Activated CD4-positive, alpha-beta T cell treated with anti-CD3 and anti-CD28 coated beads for 36 hours (primary cell): Measurements from ENCODE around the gene SPG21. TPM values are rescaled to one million over a fixed set of nuclear protein-coding genes. Genes with fewer than 3 reads are reported as not detected.

Experiments
- ATAC-seq: fragments of 200-7000 bp; cut with Tn5 transposase; one replicate; pipeline ENCODE4 v1.10.0; 2021; ENCODE audit warnings: mild to moderate bottlenecking, moderate library complexity
- CTCF ChIA-PET: fragments of 350-600 bp; sonication (Branson Sonifier 250); formaldehyde crosslinking; loops from one replicate; lab custom pipeline; 2021; ENCODE audit warnings: antibody characterized with exemption; lab: Charles Lee
- POLR2A ChIA-PET: fragments of 350-600 bp; sonication (Branson Sonifier 250); formaldehyde crosslinking; loops from one replicate; lab custom pipeline; 2021; ENCODE audit warnings: antibody characterized with exemption, inconsistent platforms; lab: Charles Lee
- DNase-seq: peaks from one replicate; pipeline ENCODE4 v3.0.0-alpha.2; 2020
- H3K27ac Mint-ChIP-seq: one replicate; pipeline ENCODE4 v1.8.0; 2021; ENCODE audit warnings: mixed read lengths
- H3K27me3 Mint-ChIP-seq: one replicate; pipeline ENCODE4 v1.8.0; 2021; ENCODE audit warnings: mixed read lengths
- H3K36me3 Mint-ChIP-seq: one replicate; pipeline ENCODE4 v1.8.0; 2021; ENCODE audit warnings: low read depth, mixed read lengths
- H3K4me1 Mint-ChIP-seq: one replicate; pipeline ENCODE4 v1.8.0; 2021; ENCODE audit warnings: mixed read lengths
- H3K4me3 Mint-ChIP-seq: one replicate; pipeline ENCODE4 v1.8.0; 2021; ENCODE audit warnings: mild to moderate bottlenecking, moderate library complexity, mixed read lengths
- H3K9me3 Mint-ChIP-seq: one replicate; pipeline ENCODE4 v1.8.0; 2021; ENCODE audit warnings: low read depth, mixed read lengths
- intact Hi-C, 2 experiments: fragments of 100-400 bp; cut with DNase I in 1 of 2; cut with micrococcal nuclease in 1 of 2; formaldehyde crosslinking; loops; one replicate each; pipeline versions ENCODE4 v1.14.2 to v1.15.1; 2022 to 2024; cut with DNase I, micrococcal nuclease
- total RNA-seq, 2 experiments: library from RNA; stranded (reverse); gene quantifications; one replicate each; pipeline ENCODE4 v1.2.3, GENCODE V29; 2021

SPG21 gene
- total RNA-seq, 2 experiments from 2014 or later: 74.1 to 79.1 TPM

- no peak overlapping the region for H3K27ac Mint-ChIP-seq
- CTCF ChIA-PET: no interaction called here
Measured at GRCh38 chr15:64993290-64993689, 3.6 kb upstream of the SPG21 start.

GRCh38 chr15:64991536-64992135, 1.9 kb upstream of the SPG21 start:
- Mint-ChIP-seq H3K36me3 (no peaks in the 10 kb centered on the region), H3K27ac (no peak overlapping the region), H3K4me1 (peaks cover 27% of the 10 kb centered on the region), H3K4me3 (peak overlapping the region; percentile 12), H3K9me3 (no peaks in the 10 kb centered on the region), H3K27me3 (no peaks in the 10 kb centered on the region)
- DNase-seq (no peak), ATAC-seq (no peak)
- intact Hi-C loops: loop anchor here (2.0 to 5.0 kb wide), 2 partner anchors 36 to 531 kb away; partner anchors contain the start of genes MTFMT (in 1 of the 2) and ZNF609 (in 1 of the 2)
- POLR2A ChIA-PET: no interaction called here
- CTCF ChIA-PET: interaction anchor here (0.6 to 0.8 kb wide), 2 partner anchors 56 to 150 kb away, joined by 3 read pairs; no protein-coding TSS in a partner anchor

More at GRCh38 chr15:64993290-64993689, 3.6 kb upstream of the SPG21 start:
- no peaks in the 10 kb centered on the region for H3K9me3 Mint-ChIP-seq
- POLR2A ChIA-PET: no interaction called here
- H3K4me1 Mint-ChIP-seq: peaks cover 14% of the 10 kb centered on the region
- no peaks in the 10 kb centered on the region for H3K27me3 Mint-ChIP-seq
- intact Hi-C loops: loop anchor here in 1 of 2 experiments (5.0 kb wide), 1 partner anchor 34 kb away; the partner anchor contains the start of gene MTFMT
- no peak overlapping the region for H3K4me3 Mint-ChIP-seq
- H3K36me3 Mint-ChIP-seq: no peaks in the 10 kb centered on the region
- DNase-seq: no peak
- ATAC-seq: no peak

- Mint-ChIP-seq H3K27ac (peak overlapping the region; percentile 82), H3K9me3 (no peaks in the 10 kb centered on the region), H3K4me1 (peaks cover 34% of the 10 kb centered on the region), H3K36me3 (peaks cover 4% of the 10 kb centered on the region), H3K4me3 (peak overlapping the region; percentile 96), H3K27me3 (no peaks in the 10 kb centered on the region)
- no peak for DNase-seq
- intact Hi-C loops: loop anchor here (2.0 to 5.0 kb wide), 2 partner anchors 37 to 529 kb away; partner anchors contain the start of genes MTFMT (in 1 of the 2) and ZNF609 (in 1 of the 2)
- ATAC-seq: no peak
- CTCF ChIA-PET: no interaction called here
- POLR2A ChIA-PET: interaction anchor here (0.7 to 1.0 kb wide), 3 partner anchors 96 to 315 kb away, joined by 3 to 8 read pairs (median 5); partner anchors contain the start of gene RNU5B-1
Measured at GRCh38 chr15:64990168-64990470, 405 bp upstream of the SPG21 start.

- Mint-ChIP-seq H3K36me3 (peaks cover 10% of the 10 kb centered on the region), H3K4me3 (no peak overlapping the region), H3K27me3 (no peaks in the 10 kb centered on the region), H3K27ac (no peak overlapping the region), H3K9me3 (no peaks in the 10 kb centered on the region), H3K4me1 (peaks cover 40% of the 10 kb centered on the region)
- ATAC-seq (no peak), DNase-seq (no peak)
- intact Hi-C loops: loop anchor here in 1 of 2 experiments (5.0 kb wide), 1 partner anchor 315 kb away; the partner anchor contains the start of gene RNU5B-1
- POLR2A ChIA-PET: interaction anchor here (0.6 kb wide), 1 partner anchor 1925 kb away, joined by 4 read pairs; no protein-coding TSS in a partner anchor
- CTCF ChIA-PET: interaction anchor here (0.6 to 0.7 kb wide), 2 partner anchors 10 to 328 kb away, joined by 3 read pairs; no protein-coding TSS in a partner anchor
Measured at GRCh38 chr15:64987136-64987535, 2.6 kb downstream of the SPG21 start.

GRCh38 chr15:64985366-64986033, 4.2 kb downstream of the SPG21 start:
- no peaks in the 10 kb centered on the region for H3K27me3 Mint-ChIP-seq
- POLR2A ChIA-PET: interaction anchor here (0.7 kb wide), 1 partner anchor 50 kb away, joined by 3 read pairs; no protein-coding TSS in a partner anchor
- H3K9me3 Mint-ChIP-seq: no peaks in the 10 kb centered on the region
- CTCF ChIA-PET: no interaction called here
- no peak overlapping the region for H3K4me3 Mint-ChIP-seq
- H3K36me3 Mint-ChIP-seq: peaks cover 15% of the 10 kb centered on the region
- peak overlapping the region; percentile 74 for H3K27ac Mint-ChIP-seq
- intact Hi-C loops: loop anchor here in 1 of 2 experiments (5.0 kb wide), 1 partner anchor 317 kb away; the partner anchor contains the start of gene RNU5B-1
- DNase-seq (no peak), ATAC-seq (no peak)
- H3K4me1 Mint-ChIP-seq: peaks cover 38% of the 10 kb centered on the region

- Mint-ChIP-seq H3K9me3 (no peaks in the 10 kb centered on the region), H3K4me1 (peaks cover 24% of the 10 kb centered on the region), H3K27me3 (no peaks in the 10 kb centered on the region), H3K4me3 (no peak overlapping the region), H3K27ac (no peak overlapping the region), H3K36me3 (peaks cover 31% of the 10 kb centered on the region)
- DNase-seq (no peak), ATAC-seq (no peak)
- CTCF ChIA-PET: interaction anchor here (0.7 to 1.7 kb wide), 2 partner anchors 33 to 172 kb away, joined by 3 to 6 read pairs; no protein-coding TSS in a partner anchor
- POLR2A ChIA-PET: no interaction called here
- intact Hi-C loops: no loop called here
Measured at GRCh38 chr15:64982472-64982871, 7.2 kb downstream of the SPG21 start.

GRCh38 chr15:64981812-64982431, 7.8 kb downstream of the SPG21 start:
- no peak for ATAC-seq
- intact Hi-C loops: no loop called here

GRCh38 chr15:64979252-64979710, 10.4 kb downstream of the SPG21 start:
- no peak overlapping the region for H3K4me3 Mint-ChIP-seq
- DNase-seq (no peak), ATAC-seq (no peak)
- no peaks in the 10 kb centered on the region for H3K27me3 Mint-ChIP-seq
- intact Hi-C loops: no loop called here
- H3K27ac Mint-ChIP-seq: peak overlapping the region; percentile 3
- peaks cover 39% of the 10 kb centered on the region for H3K36me3 Mint-ChIP-seq
- ChIA-PET CTCF (interaction anchor here (1.6 kb wide), 1 partner anchor 169 kb away, joined by 3 read pairs; no protein-coding TSS in a partner anchor), POLR2A (no interaction called here)
- peaks cover 7% of the 10 kb centered on the region for H3K4me1 Mint-ChIP-seq
- no peaks in the 10 kb centered on the region for H3K9me3 Mint-ChIP-seq

More at GRCh38 chr15:64981812-64982431, 7.8 kb downstream of the SPG21 start:
- ChIA-PET POLR2A (no interaction called here), CTCF (interaction anchor here (1.7 kb wide), 1 partner anchor 172 kb away, joined by 6 read pairs; no protein-coding TSS in a partner anchor)
- Mint-ChIP-seq H3K4me3 (no peak overlapping the region), H3K27me3 (no peaks in the 10 kb centered on the region), H3K36me3 (peaks cover 34% of the 10 kb centered on the region), H3K27ac (no peak overlapping the region), H3K4me1 (peaks cover 19% of the 10 kb centered on the region), H3K9me3 (no peaks in the 10 kb centered on the region)
- no peak for DNase-seq

GRCh38 chr15:64975390-64975789, 14.3 kb downstream of the SPG21 start:
- POLR2A ChIA-PET: no interaction called here
- Mint-ChIP-seq H3K4me3 (no peak overlapping the region), H3K36me3 (peaks cover 38% of the 10 kb centered on the region), H3K27ac (no peak overlapping the region), H3K9me3 (no peaks in the 10 kb centered on the region), H3K27me3 (no peaks in the 10 kb centered on the region), H3K4me1 (peaks cover 4% of the 10 kb centered on the region)
- no peak for ATAC-seq
- CTCF ChIA-PET: interaction anchor here (1.0 kb wide), 1 partner anchor 127 kb away, joined by 3 read pairs; no protein-coding TSS in a partner anchor
- peak; percentile 10 for DNase-seq
- intact Hi-C loops: no loop called here

GRCh38 chr15:64970698-64971097, 19.0 kb downstream of the SPG21 start:
- H3K27me3 Mint-ChIP-seq: no peaks in the 10 kb centered on the region
- DNase-seq: no peak
- POLR2A ChIA-PET: interaction anchor here (0.7 kb wide), 1 partner anchor 279 kb away, joined by 6 read pairs; no protein-coding TSS in a partner anchor
- peaks cover 3% of the 10 kb centered on the region for H3K4me1 Mint-ChIP-seq
- peaks cover 34% of the 10 kb centered on the region for H3K36me3 Mint-ChIP-seq
- intact Hi-C loops: no loop called here
- ATAC-seq: no peak
- H3K4me3 Mint-ChIP-seq: no peak overlapping the region
- CTCF ChIA-PET: no interaction called here
- no peaks in the 10 kb centered on the region for H3K9me3 Mint-ChIP-seq
- H3K27ac Mint-ChIP-seq: no peak overlapping the region

- intact Hi-C loops: no loop called here
- Mint-ChIP-seq H3K27ac (no peak overlapping the region), H3K9me3 (no peaks in the 10 kb centered on the region), H3K4me3 (no peak overlapping the region), H3K27me3 (no peaks in the 10 kb centered on the region), H3K4me1 (no peaks in the 10 kb centered on the region), H3K36me3 (peaks cover 39% of the 10 kb centered on the region)
- DNase-seq (no peak), ATAC-seq (no peak)
- POLR2A ChIA-PET: no interaction called here
- CTCF ChIA-PET: interaction anchor here (0.6 kb wide), 1 partner anchor 504 kb away, joined by 3 read pairs; no protein-coding TSS in a partner anchor
Measured at GRCh38 chr15:64969401-64969800, 20.3 kb downstream of the SPG21 start.
